VCaP (cell line): ENCODE data around the gene XXYLT1.

Experiments
- H3K27ac ChIP-seq: fragments of 450-650 bp; 2 replicates; pipeline ENCODE4 v1.5.1; 2017
- TF ChIP-seq, protein P1 (sequence below): fragments of 450-650 bp; conservative IDR thresholded peaks from 2 replicates; pipeline ENCODE4 v1.5.1; 2017; ENCODE audit warnings: mild to moderate bottlenecking, moderate library complexity

The XXYLT1 gene

DNA sequence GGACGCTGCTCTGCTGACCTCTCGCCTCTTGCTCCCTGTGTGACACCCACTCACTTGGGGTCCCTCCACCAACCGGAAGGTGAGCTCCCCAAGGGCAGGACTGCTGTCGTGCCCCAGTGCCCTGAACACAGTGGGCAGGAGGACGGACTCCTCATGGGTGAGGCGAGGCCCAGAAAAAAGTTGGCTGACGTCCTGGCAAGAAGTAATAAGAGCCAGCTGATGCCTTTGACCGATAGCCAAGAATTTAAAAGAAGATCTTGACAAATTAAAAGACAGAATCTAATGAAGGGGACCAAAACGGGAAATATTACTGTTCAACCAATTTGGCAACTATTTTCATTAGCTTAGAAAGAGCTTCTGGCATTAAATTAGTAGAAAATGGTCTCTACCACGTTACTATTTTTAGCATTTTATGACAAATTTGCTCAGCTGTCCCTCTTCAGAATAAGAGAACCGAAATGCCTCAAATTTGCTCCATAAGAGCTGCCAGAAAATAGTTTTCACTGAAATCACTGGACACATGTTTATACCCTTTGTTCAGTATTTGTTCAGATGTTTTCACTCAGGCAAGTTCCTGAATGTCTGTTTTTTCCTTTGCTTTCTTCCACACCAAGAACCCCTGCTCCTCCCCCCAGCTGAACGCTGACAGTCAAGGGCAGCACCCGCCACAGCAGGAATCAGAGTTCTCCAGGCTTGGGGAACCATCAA lies 60.5 kb downstream of the XXYLT1 start:
- TF ChIP-seq, protein P1, sequence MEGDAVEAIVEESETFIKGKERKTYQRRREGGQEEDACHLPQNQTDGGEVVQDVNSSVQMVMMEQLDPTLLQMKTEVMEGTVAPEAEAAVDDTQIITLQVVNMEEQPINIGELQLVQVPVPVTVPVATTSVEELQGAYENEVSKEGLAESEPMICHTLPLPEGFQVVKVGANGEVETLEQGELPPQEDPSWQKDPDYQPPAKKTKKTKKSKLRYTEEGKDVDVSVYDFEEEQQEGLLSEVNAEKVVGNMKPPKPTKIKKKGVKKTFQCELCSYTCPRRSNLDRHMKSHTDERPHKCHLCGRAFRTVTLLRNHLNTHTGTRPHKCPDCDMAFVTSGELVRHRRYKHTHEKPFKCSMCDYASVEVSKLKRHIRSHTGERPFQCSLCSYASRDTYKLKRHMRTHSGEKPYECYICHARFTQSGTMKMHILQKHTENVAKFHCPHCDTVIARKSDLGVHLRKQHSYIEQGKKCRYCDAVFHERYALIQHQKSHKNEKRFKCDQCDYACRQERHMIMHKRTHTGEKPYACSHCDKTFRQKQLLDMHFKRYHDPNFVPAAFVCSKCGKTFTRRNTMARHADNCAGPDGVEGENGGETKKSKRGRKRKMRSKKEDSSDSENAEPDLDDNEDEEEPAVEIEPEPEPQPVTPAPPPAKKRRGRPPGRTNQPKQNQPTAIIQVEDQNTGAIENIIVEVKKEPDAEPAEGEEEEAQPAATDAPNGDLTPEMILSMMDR: no peak
- H3K27ac ChIP-seq: no peak overlapping the region

DNA sequence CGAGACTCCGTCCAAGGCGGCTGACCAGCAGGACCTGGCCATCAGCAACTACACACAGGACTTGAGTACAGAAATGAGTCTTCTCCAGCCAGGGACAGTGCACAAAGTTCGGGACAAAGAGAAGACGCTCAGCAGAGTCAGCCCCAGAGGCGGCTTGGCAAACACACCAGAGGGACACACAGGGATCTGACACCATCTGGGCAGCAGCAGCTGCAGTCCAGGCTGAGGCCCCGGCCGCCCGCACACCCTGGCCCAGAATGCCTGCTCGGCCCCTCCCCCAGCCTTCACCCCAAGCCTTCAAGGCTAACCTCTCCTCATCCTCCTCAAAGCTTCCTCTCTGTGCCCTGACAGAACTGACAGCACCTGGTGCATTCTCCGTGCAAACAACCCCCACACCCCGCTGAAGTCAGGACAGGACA lies 61.1 kb downstream of the XXYLT1 start:
- TF ChIP-seq, protein P1: no peak
- no peak overlapping the region for H3K27ac ChIP-seq

DNA sequence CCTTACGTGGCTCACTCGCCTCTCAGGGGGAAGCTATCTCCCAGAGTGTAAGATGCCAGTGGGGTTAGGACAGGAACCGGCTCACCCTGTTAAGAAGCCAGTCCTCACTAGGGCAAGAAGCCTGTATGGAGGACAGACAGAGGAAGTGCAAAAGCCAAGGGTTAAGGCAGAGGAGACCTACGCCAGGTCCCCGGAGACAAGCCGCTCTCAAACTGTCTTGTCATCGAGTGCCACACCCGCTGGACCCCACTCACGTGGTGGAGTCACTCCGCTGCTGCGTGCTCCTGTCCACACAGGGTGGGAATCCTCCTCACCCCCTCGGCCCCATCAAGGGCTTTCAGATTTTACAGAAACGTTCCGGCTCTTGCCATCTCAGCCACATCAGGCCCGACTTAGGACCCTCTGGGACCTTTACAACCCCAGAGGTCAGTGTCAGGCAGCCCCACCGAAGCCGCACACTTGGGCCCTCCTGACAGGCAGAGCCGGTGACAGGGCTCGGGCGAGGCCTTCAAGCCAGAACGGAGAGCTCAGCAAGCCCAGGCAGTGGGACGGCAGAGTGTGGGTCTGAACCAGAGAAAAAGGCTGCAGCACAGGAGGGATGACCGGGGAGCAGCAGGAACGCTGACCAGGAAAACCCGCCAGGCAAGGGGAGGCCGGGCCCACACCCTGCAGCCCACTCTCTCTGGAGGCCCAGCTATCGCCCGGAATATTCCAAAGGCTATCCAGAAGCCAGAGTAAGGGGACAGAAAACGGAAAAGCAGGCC lies 61.7 kb downstream of the XXYLT1 start:
- TF ChIP-seq, protein P1: no peak
- no peak overlapping the region for H3K27ac ChIP-seq

DNA sequence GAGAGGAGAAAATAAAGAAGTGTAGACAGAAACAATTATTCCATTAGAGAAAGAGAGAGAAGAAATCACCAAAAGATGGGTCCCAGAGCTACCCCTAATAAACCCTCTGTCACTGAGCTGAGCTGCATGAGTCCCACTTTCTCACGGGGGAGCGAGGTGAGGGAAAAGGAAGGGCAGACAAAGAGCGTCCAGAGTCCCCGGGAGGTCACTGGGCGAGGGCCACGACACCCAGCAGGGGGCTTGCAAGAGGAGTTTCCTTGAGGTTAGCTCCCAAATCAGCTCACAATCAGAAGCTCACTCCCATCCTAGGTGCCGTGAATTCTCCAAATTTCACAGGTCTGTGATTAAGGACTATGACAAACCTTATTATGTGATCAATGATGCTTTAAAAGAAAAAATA lies 62.3 kb downstream of the XXYLT1 start:
- TF ChIP-seq, protein P1: no peak

DNA sequence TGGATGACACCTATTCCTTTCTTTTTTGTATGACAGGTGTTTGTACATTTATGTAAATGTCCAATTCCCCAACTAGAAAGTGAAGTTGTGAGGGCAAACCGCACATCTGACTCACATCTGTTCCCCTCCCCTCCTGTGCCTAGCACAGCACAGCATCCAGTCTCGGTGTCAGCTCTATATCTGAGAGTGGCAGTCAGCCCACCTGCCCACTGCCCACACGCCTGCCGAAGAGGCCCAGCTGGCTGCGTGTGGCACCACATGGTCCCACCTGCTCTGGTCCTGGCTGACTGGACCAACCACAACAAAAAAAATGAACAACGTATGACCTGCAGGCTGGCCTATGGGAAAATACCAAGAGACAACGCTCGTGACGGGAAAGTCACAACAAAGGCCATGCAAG lies 62.8 kb downstream of the XXYLT1 start:
- no peak overlapping the region for H3K27ac ChIP-seq

More for the DNA sequence above, 62.3 kb downstream of the XXYLT1 start:
- H3K27ac ChIP-seq: no peak overlapping the region

DNA sequence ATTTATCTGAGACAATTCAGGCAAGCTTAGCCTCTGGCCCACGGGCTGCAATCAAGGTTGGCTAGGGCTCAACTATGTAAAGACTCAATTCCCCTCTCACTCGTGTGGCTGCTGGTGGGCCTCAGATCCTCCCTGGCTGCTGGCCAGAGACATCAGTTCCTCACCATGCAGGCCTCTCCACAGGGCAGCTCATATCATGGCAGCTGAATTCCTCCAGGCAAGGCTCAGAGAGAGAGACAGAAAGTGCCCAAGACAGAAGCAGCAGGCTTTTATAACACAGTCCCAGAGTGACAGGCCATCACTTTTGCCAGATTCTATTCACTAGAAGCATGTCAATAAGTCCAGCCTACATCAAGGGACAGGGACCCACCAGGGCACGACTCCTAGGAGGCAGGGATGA lies 63.2 kb downstream of the XXYLT1 start:
- no peak overlapping the region for H3K27ac ChIP-seq
- TF ChIP-seq, protein P1: no peak

More for the DNA sequence above, 62.8 kb downstream of the XXYLT1 start:
- TF ChIP-seq, protein P1: no peak

DNA sequence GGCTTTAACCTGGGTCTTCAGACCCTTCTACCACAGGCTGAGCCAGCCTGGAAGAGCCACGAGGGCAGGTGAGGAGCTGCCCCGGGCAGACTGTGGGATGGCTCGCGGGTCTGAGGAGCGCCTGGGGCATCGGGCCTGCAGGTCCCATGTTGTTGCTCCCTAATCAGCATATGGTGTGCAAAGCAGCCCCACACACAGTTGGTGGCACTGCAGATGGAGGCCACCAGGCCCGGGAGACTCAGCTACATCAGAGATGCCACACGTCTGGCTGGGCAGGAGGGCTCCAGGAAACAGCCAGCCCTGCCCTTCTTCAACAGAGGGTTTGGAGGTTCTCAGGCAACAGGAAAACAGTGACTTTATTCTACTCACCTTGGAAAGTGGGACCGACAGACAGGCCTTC lies 63.9 kb downstream of the XXYLT1 start:
- TF ChIP-seq, protein P1: no peak
- H3K27ac ChIP-seq: no peak overlapping the region
